Smooth muscle cell (in vitro differentiated cells): Measurements from ENCODE around the gene ZNF582. TPM values are rescaled to one million over a fixed set of nuclear protein-coding genes. Genes with fewer than 3 reads are reported as not detected.
A peak's percentile ranks its signal among the peaks of the same experiment; 100 is the strongest.
"Not testable (repeated sequence)": the region's sequence is repeated elsewhere in the genome, so short reads cannot be mapped to it uniquely, and the experiment has no call there.

Experiments used
- DNase-seq: peaks from one replicate; lab custom pipeline; 2025; ENCODE audit not compliant: unreplicated experiment; lab: John Stamatoyannopoulos, UW
- H2AFZ ChIP-seq: fragments of 200-600 bp; sonication (generic); 2 replicates; pipeline ENCODE4 v1.6.0; 2016; ENCODE audit warnings: antibody characterized with exemption, low read depth, mild to moderate bottlenecking
- H3F3A ChIP-seq: fragments of 200-600 bp; sonication (generic); 2 replicates; pipeline ENCODE4 v1.6.0; 2017; ENCODE audit warnings: antibody characterized with exemption, low read depth
- H3K27ac ChIP-seq: fragments of 200-600 bp; sonication (generic); 2 replicates; pipeline ENCODE4 v1.5.1; 2016; ENCODE audit warnings: low read depth, mild to moderate bottlenecking
- H3K27me3 ChIP-seq: fragments of 200-600 bp; sonication (generic); 2 replicates; pipeline ENCODE4 v1.6.1; 2016; ENCODE audit warnings: low read depth, mild to moderate bottlenecking
- H3K36me3 ChIP-seq: fragments of 200-600 bp; sonication (generic); 2 replicates; pipeline ENCODE4 v1.5.1; 2016; ENCODE audit warnings: low read depth
- H3K4me1 ChIP-seq: fragments of 200-600 bp; sonication (generic); 2 replicates; pipeline ENCODE4 v1.5.1; 2016; ENCODE audit warnings: low read depth
- H3K4me2 ChIP-seq: fragments of 200-600 bp; sonication (generic); 2 replicates; pipeline ENCODE4 v1.6.0; 2016; ENCODE audit warnings: mild to moderate bottlenecking
- H3K4me3 ChIP-seq: fragments of 200-600 bp; sonication (generic); 2 replicates; pipeline ENCODE4 v1.5.1; 2016; ENCODE audit warnings: mild to moderate bottlenecking
- H3K79me2 ChIP-seq: fragments of 200-600 bp; sonication (generic); 2 replicates; pipeline ENCODE4 v1.6.0; 2016; ENCODE audit warnings: low read depth, mild to moderate bottlenecking
- H3K9ac ChIP-seq: fragments of 200-600 bp; sonication (generic); 2 replicates; pipeline ENCODE4 v1.6.0; 2016; ENCODE audit warnings: low read depth
- H3K9me3 ChIP-seq: fragments of 200-600 bp; sonication (generic); replicated peaks from 2 replicates; pipeline ENCODE4 v1.5.1; 2016; ENCODE audit warnings: low read depth
- H4K20me1 ChIP-seq: fragments of 200-600 bp; sonication (generic); 2 replicates; pipeline ENCODE4 v1.6.0; 2016; ENCODE audit warnings: low read depth
- whole genome bisulfite sequencing: methylation state at CpG from one replicate; pipeline ENCODE4 v1.1.7; 2016; ENCODE audit warnings: low lambda C conversion rate; 5-methylcytosine and 5-hydroxymethylcytosine counted together
- polyA plus RNA-seq: library from polyadenylated mRNA; unstranded; fragments of >200 nt; fragmentation: Nextera tagmentation; extraction: Ambion mirVana; gene quantifications from 2 replicates; pipeline ENCODE4 v1.2.1, GENCODE V29; 2016
- total RNA-seq: library from RNA; depleted of rRNA; stranded (reverse); fragments of >200 nt; gene quantifications from 2 replicates; pipeline ENCODE4 v1.2.3, GENCODE V29; 2014
- TF ChIP-seq, protein P1 (sequence below): fragments of 200-600 bp; sonication (generic); IDR thresholded peaks from 2 replicates; pipeline ENCODE4 v1.5.1; 2017; ENCODE audit warnings: borderline replicate concordance, mild to moderate bottlenecking, antibody characterized with exemption; ENCODE audit not compliant: insufficient read depth, poor library complexity, severe bottlenecking

The ZNF582 gene
- total and polyA plus RNA-seq, 2 experiments from 2014 or later, result 0.99 to 3.8 TPM

DNA sequence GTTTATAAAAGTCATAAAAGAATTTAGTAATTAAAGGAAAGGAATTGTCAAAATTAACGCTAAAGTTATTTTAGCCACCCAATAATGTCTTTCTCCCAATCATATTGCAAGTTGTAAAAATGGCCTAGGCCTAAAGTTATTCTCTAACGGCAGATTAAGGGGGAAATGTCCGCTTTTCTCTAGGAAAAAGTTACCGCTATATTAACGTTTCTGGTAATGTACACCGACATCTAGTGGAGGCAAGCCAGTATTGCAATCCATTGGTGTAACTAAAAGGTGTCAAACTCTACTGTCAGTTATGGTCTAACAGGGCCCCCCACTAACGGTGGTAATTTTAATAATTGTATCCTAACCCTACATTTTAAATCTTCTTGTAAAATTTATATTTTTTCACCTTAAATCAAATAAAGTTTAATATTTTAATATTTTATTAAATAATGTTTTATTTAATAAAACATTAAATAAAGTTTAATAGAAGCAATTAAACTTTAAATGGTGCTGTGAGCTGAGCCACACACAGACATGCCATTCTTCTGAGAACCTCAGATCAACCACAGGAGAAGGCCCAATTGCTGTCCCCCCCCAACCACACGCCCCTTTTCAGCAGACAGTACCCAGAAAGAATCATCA lies 42.8 kb downstream of the ZNF582 start:
- H3K9me3 ChIP-seq, result no peaks in the 10 kb centered on the region
- H3K79me2 ChIP-seq, result no peaks in the 10 kb centered on the region
- no peak overlapping the region for H3K4me3 ChIP-seq
- no peaks in the 10 kb centered on the region for H3F3A ChIP-seq
- TF ChIP-seq, protein P1, sequence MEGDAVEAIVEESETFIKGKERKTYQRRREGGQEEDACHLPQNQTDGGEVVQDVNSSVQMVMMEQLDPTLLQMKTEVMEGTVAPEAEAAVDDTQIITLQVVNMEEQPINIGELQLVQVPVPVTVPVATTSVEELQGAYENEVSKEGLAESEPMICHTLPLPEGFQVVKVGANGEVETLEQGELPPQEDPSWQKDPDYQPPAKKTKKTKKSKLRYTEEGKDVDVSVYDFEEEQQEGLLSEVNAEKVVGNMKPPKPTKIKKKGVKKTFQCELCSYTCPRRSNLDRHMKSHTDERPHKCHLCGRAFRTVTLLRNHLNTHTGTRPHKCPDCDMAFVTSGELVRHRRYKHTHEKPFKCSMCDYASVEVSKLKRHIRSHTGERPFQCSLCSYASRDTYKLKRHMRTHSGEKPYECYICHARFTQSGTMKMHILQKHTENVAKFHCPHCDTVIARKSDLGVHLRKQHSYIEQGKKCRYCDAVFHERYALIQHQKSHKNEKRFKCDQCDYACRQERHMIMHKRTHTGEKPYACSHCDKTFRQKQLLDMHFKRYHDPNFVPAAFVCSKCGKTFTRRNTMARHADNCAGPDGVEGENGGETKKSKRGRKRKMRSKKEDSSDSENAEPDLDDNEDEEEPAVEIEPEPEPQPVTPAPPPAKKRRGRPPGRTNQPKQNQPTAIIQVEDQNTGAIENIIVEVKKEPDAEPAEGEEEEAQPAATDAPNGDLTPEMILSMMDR, result peak; percentile 77
- no peak for DNase-seq
- no peak overlapping the region for H3K27ac ChIP-seq
- H3K4me2 ChIP-seq, result no peak overlapping the region
- H2AFZ ChIP-seq, result no peak overlapping the region
- no peaks in the 10 kb centered on the region for H4K20me1 ChIP-seq
- H3K9ac ChIP-seq, result no peak overlapping the region
- WGBS, result 22% methylated on average over 8 of the region's 8 CpGs
- H3K27me3 ChIP-seq, result no peaks in the 10 kb centered on the region
- no peaks in the 10 kb centered on the region for H3K36me3 ChIP-seq
- H3K4me1 ChIP-seq, result no peaks in the 10 kb centered on the region

DNA sequence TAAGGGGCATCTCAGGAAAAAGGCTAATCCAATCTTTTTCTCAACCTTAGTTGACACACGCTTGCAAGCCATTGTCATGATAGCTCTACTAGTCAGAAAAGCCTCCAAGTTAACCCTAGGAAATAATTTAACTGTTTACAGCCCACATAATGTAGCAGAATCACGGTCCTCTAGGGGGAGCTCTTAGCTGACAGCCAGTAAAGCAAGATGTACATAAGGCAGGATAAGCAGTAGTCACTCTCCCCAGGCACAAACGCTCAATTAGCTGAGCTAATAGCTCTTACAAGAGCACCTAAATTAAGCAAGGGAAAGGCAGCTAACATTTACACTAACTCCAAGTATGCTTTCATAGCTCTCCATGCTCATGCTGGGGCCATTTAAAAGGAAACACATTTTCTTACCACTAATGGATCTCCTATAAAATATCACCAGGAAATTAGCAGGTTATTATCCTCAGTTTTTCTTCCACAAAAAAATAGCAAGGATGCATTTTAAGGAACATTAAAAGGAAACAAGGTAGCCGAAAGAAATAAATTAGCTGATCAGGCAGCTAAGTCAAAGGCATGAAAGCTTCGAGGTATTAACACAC lies 45.0 kb downstream of the ZNF582 start:
- no peak for DNase-seq
- Histone ChIP-seq H2AFZ (no peak overlapping the region), H3K4me2 (no peak overlapping the region), H3K27ac (no peak overlapping the region), H3K9ac (no peak overlapping the region), H3K79me2 (no peaks in the 10 kb centered on the region), H4K20me1 (no peaks in the 10 kb centered on the region), H3K27me3 (no peaks in the 10 kb centered on the region), H3K4me1 (no peaks in the 10 kb centered on the region), H3F3A (no peaks in the 10 kb centered on the region), H3K4me3 (no peak overlapping the region), H3K36me3 (no peaks in the 10 kb centered on the region), H3K9me3 (no peaks in the 10 kb centered on the region)
- TF ChIP-seq, protein P1, result peak; percentile 21
- 64% methylated on average over 5 of the region's 5 CpGs for WGBS

DNA sequence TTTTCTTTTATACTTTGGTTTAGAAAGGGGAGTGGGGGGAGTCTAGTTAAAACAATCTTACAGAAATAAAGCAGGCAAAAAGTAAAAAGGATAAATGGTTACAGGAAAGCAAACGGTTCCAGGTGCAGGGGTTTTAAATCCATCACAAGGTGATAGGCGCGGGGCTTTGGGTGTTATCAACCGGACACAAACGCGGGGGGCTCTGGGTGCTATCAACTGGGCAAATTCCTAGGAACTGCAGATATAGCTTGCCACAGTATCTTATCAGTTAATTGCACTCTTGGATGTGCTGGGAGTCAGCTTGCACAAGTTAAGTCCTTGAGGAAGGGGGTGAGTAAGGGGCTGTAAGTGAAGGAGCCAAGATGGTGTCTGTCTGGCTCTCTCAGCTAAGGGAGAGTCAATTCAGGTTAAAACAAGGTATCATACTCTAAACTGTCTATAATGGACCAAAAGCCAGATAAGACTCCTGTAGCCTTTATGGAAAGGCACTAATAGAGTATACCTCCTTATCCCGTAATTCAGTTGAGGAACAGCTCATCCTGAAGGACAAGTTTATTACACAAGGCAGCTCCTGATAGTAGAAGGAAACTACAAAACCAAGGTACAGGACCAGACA lies 46.1 kb downstream of the ZNF582 start:
- no peak for DNase-seq
- Histone ChIP-seq H4K20me1 (no peaks in the 10 kb centered on the region), H3K4me2 (no peak overlapping the region), H3F3A (no peaks in the 10 kb centered on the region), H3K4me3 (no peak overlapping the region), H3K27ac (no peak overlapping the region), H3K36me3 (no peaks in the 10 kb centered on the region), H3K4me1 (no peaks in the 10 kb centered on the region), H3K9me3 (no peaks in the 10 kb centered on the region), H3K9ac (no peak overlapping the region), H2AFZ (no peak overlapping the region), H3K79me2 (no peaks in the 10 kb centered on the region), H3K27me3 (no peaks in the 10 kb centered on the region)
- 88% methylated on average over 7 of the region's 7 CpGs for WGBS
- TF ChIP-seq, protein P1, result no peak

DNA sequence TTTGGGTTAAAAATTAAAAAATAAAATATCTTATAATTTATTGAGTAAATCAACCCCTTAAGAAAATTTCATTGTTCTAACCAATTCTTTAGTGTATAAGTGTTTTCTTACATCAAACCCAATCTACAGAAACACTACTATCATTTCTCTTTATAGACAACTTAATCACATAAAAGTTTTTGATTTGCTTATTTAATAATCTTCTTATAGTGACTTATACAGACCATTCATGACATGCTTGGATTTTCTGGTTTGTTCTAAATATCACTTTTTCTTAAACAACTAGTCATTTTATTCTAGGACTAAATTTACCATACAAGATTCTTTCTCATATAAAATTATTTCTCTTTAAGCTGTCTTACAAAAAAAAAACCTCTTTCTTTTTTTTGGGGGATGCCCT lies 51.4 kb downstream of the ZNF582 start:
- H3K4me2 ChIP-seq, result no peak overlapping the region
- no peak for DNase-seq
- H3K79me2 ChIP-seq, result no peaks in the 10 kb centered on the region
- peaks cover 10% of the 10 kb centered on the region for H3K9me3 ChIP-seq
- no peaks in the 10 kb centered on the region for H3K4me1 ChIP-seq
- no peak overlapping the region for H3K27ac ChIP-seq
- H2AFZ ChIP-seq, result no peak overlapping the region
- no peaks in the 10 kb centered on the region for H3F3A ChIP-seq
- TF ChIP-seq, protein P1, result no peak
- no peaks in the 10 kb centered on the region for H3K36me3 ChIP-seq
- no peak overlapping the region for H3K4me3 ChIP-seq
- H3K9ac ChIP-seq, result no peak overlapping the region
- H4K20me1 ChIP-seq, result no peaks in the 10 kb centered on the region
- H3K27me3 ChIP-seq, result no peaks in the 10 kb centered on the region

DNA sequence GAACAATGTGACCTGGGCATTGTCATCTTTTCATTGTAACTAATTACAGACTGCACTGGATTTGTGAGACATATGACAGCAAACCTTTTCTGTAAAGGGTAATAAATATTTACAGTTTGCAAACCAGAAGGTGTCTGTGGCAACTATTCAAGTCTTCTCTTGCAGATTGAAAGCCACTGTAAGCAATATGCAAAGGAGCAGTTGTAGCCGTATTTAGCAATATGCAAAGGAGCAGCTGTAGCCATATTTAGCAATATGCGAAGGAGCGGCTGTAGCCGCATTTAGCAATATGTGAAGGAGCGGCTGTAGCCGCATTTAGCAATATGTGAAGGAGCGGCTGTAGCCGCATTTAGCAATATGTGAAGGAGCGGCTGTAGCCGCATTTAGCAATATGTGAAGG lies 54.3 kb downstream of the ZNF582 start:
- H3K27me3 ChIP-seq, result not testable (repeated sequence)
- 95% methylated on average over 8 of the region's 10 CpGs for WGBS

More for the DNA sequence above, 54.3 kb downstream of the ZNF582 start:
- not testable (repeated sequence) for H3K36me3 ChIP-seq, H2AFZ ChIP-seq, H3K27ac ChIP-seq, DNase-seq, H3K4me2 ChIP-seq, H3K4me1 ChIP-seq, H3K9ac ChIP-seq, H3F3A ChIP-seq, H3K79me2 ChIP-seq, H4K20me1 ChIP-seq, H3K4me3 ChIP-seq
- peaks cover 12% of the 10 kb centered on the region for H3K9me3 ChIP-seq
